Neural cell (in vitro differentiated cells): ENCODE results near the gene RASL10A. TPM values are rescaled to one million over a fixed set of nuclear protein-coding genes. Genes with fewer than 3 reads are reported as not detected.

Experiments used
- H2AFZ ChIP-seq: fragments of 200-600, 300-800 bp; sonication (generic), shearing (Covaris generic); 2 replicates; pipeline ENCODE4 v1.6.0; 2014; ENCODE audit warnings: low read depth, mild to moderate bottlenecking, antibody characterized with exemption, low read length, moderate library complexity
- H3F3A ChIP-seq: fragments of 200-600 bp; shearing (Covaris generic); 2 replicates; pipeline ENCODE4 v1.6.1; 2016; ENCODE audit warnings: mild to moderate bottlenecking, moderate library complexity, mixed read lengths, antibody characterized with exemption, low read length; ENCODE audit not compliant: insufficient read depth, poor library complexity, severe bottlenecking
- H3K27ac ChIP-seq: fragments of 200-600, 300-800 bp; sonication (generic), shearing (Covaris generic); 2 replicates; pipeline ENCODE4 v1.5.1; 2014; ENCODE audit warnings: mild to moderate bottlenecking, low read length, moderate library complexity
- H3K27me3 ChIP-seq: fragments of 300-800, 200-600 bp; sonication (generic), shearing (Covaris generic); 2 replicates; pipeline ENCODE4 v1.6.0; 2014; ENCODE audit warnings: mild to moderate bottlenecking, low read depth, low read length, moderate library complexity; ENCODE audit not compliant: insufficient read depth
- H3K36me3 ChIP-seq: fragments of 300-800, 200-600 bp; sonication (generic), shearing (Covaris generic); 2 replicates; pipeline ENCODE4 v1.5.1; 2014; ENCODE audit warnings: mild to moderate bottlenecking, antibody characterized with exemption, low read length, moderate library complexity; ENCODE audit not compliant: insufficient read depth
- H3K4me2 ChIP-seq: fragments of 300-800, 200-600 bp; sonication (generic), shearing (Covaris generic); 2 replicates; pipeline ENCODE4 v1.6.0; 2014; ENCODE audit warnings: mild to moderate bottlenecking, low read length
- H3K4me3 ChIP-seq: fragments of 300-800, 200-600 bp; sonication (generic), shearing (Covaris generic); 2 replicates; pipeline ENCODE4 v1.5.1; 2014; ENCODE audit warnings: mild to moderate bottlenecking, low read length, moderate library complexity
- H3K79me2 ChIP-seq: fragments of 200-600 bp; shearing (Covaris generic); replicated peaks from 2 replicates; pipeline ENCODE4 v1.6.0; 2014; ENCODE audit warnings: mild to moderate bottlenecking, low read length, moderate library complexity; ENCODE audit not compliant: insufficient read depth
- H3K9ac ChIP-seq: fragments of 300-800, 200-600 bp; sonication (generic), shearing (Covaris generic); 2 replicates; pipeline ENCODE4 v1.6.1; 2016; ENCODE audit warnings: mild to moderate bottlenecking, low read length, mixed read lengths
- H3K9me2 ChIP-seq: fragments of 200-600 bp; shearing (Covaris generic); 2 replicates; pipeline ENCODE4 v1.6.1; 2016; ENCODE audit warnings: mild to moderate bottlenecking, low read length, mixed read lengths; ENCODE audit not compliant: insufficient read depth
- H3K9me3 ChIP-seq: fragments of 200-600, 300-800 bp; sonication (generic), shearing (Covaris generic); 2 replicates; pipeline ENCODE4 v1.6.1; 2016; ENCODE audit warnings: mild to moderate bottlenecking, mixed run types, low read length, moderate library complexity, mixed read lengths
- H4K20me1 ChIP-seq: fragments of 200-600 bp; shearing (Covaris generic); 2 replicates; pipeline ENCODE4 v1.6.1; 2016; ENCODE audit warnings: mild to moderate bottlenecking, mixed run types; ENCODE audit not compliant: insufficient read depth
- EP300 ChIP-seq: fragments of 450-650 bp; conservative IDR thresholded peaks from 2 replicates; pipeline ENCODE4 v1.6.1; 2014; ENCODE audit warnings: antibody characterized with exemption, mild to moderate bottlenecking, moderate library complexity; ENCODE audit not compliant: poor library complexity, severe bottlenecking
- EZH2 ChIP-seq: fragments of 200-600, 300-800 bp; shearing (Covaris generic), sonication (generic); IDR thresholded peaks from 2 replicates; pipeline ENCODE4 v1.6.1; 2014; ENCODE audit warnings: antibody characterized with exemption, low read length, borderline replicate concordance, mild to moderate bottlenecking; ENCODE audit not compliant: insufficient read depth, poor library complexity, severe bottlenecking
- MXI1 ChIP-seq: fragments of 450-650 bp; conservative IDR thresholded peaks from 2 replicates; pipeline ENCODE4 v1.6.1; 2014; ENCODE audit warnings: antibody characterized with exemption, mild to moderate bottlenecking; ENCODE audit not compliant: poor library complexity, severe bottlenecking
- POLR2AphosphoS5 ChIP-seq: IDR thresholded peaks from 2 replicates; pipeline ENCODE4 v1.6.1; 2012
- RAD21 ChIP-seq: fragments of 450-650 bp; conservative IDR thresholded peaks from 2 replicates; pipeline ENCODE4 v1.6.1; 2014; ENCODE audit warnings: antibody characterized with exemption, mild to moderate bottlenecking, moderate library complexity
- REST ChIP-seq: IDR thresholded peaks from 2 replicates; pipeline ENCODE4 v1.6.1; 2012; ENCODE audit warnings: borderline replicate concordance
- SMC3 ChIP-seq: fragments of 450-650 bp; conservative IDR thresholded peaks from 2 replicates; pipeline ENCODE4 v1.6.1; 2014; ENCODE audit warnings: antibody characterized with exemption, mild to moderate bottlenecking, moderate library complexity; ENCODE audit not compliant: poor library complexity
- TAF1 ChIP-seq: IDR thresholded peaks from 2 replicates; pipeline ENCODE4 v1.6.1; 2012; ENCODE audit warnings: low read depth
- polyA plus RNA-seq: library from polyadenylated mRNA; depleted of rRNA; stranded (reverse); fragments of >200 nt; gene quantifications from 2 replicates; pipeline ENCODE4 v1.2.3, GENCODE V29; 2014
- TF ChIP-seq, protein P1 (sequence below): fragments of 450-650 bp; IDR thresholded peaks from 2 replicates; pipeline ENCODE4 v1.5.1; 2014; ENCODE audit warnings: antibody characterized with exemption, mild to moderate bottlenecking, moderate library complexity; ENCODE audit not compliant: poor library complexity, severe bottlenecking

The RASL10A gene
- polyA plus RNA-seq, 1 donor from 2014 or later, result 3.0 TPM

DNA sequence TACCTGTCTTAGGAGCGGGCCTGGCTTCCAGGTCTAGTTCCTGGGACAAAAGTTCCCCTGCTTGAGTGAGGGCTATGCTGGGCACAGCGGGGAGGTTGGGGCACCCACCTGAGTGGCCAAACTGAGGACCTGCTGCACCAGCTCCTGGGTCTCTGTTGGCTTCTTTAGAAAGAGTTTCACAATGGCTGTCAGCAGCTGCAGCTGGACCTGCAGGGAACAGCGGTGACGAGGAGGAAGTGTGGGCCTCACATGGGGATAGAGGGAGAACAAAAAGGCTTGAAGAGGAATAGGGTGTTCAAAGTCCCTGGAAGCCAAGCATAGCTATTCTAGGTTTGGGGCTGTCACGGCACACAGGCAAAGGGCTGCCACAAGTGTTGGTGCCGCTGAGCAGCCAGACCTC, 26.7 kb upstream of the RASL10A start:
- Histone ChIP-seq H3K9me2 (no peaks in the 10 kb centered on the region), H3K27me3 (no peaks in the 10 kb centered on the region), H3K4me2 (no peak overlapping the region), H3K9ac (no peak overlapping the region), H3K79me2 (no peaks in the 10 kb centered on the region), H3K27ac (no peak overlapping the region), H2AFZ (no peak overlapping the region), H3K9me3 (no peaks in the 10 kb centered on the region), H3K36me3 (no peaks in the 10 kb centered on the region), H3K4me3 (no peak overlapping the region), H3F3A (no peaks in the 10 kb centered on the region), H4K20me1 (no peaks in the 10 kb centered on the region)
- TF ChIP-seq EP300 (no peak), EZH2 (no peak), RAD21 (no peak), TAF1 (no peak), MXI1 (no peak), POLR2AphosphoS5 (no peak), SMC3 (no peak), REST (no peak)
- TF ChIP-seq, protein P1, sequence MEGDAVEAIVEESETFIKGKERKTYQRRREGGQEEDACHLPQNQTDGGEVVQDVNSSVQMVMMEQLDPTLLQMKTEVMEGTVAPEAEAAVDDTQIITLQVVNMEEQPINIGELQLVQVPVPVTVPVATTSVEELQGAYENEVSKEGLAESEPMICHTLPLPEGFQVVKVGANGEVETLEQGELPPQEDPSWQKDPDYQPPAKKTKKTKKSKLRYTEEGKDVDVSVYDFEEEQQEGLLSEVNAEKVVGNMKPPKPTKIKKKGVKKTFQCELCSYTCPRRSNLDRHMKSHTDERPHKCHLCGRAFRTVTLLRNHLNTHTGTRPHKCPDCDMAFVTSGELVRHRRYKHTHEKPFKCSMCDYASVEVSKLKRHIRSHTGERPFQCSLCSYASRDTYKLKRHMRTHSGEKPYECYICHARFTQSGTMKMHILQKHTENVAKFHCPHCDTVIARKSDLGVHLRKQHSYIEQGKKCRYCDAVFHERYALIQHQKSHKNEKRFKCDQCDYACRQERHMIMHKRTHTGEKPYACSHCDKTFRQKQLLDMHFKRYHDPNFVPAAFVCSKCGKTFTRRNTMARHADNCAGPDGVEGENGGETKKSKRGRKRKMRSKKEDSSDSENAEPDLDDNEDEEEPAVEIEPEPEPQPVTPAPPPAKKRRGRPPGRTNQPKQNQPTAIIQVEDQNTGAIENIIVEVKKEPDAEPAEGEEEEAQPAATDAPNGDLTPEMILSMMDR, result no peak

- H3K36me3 ChIP-seq, result no peaks in the 10 kb centered on the region
- H2AFZ ChIP-seq, result no peak overlapping the region
- H3K9me2 ChIP-seq, result no peaks in the 10 kb centered on the region
- no peaks in the 10 kb centered on the region for H4K20me1 ChIP-seq
- no peak overlapping the region for H3K9ac ChIP-seq
- no peaks in the 10 kb centered on the region for H3F3A ChIP-seq
- H3K27me3 ChIP-seq, result no peaks in the 10 kb centered on the region
- no peaks in the 10 kb centered on the region for H3K79me2 ChIP-seq
- H3K4me3 ChIP-seq, result no peak overlapping the region
- TF ChIP-seq, protein P1, result no peak
- TF ChIP-seq TAF1, result no peak
- TF ChIP-seq RAD21, result no peak
- TF ChIP-seq POLR2AphosphoS5, result no peak
- TF ChIP-seq MXI1, result no peak
- TF ChIP-seq REST, result no peak
- no peak for TF ChIP-seq EP300
- H3K27ac ChIP-seq, result no peak overlapping the region
- H3K9me3 ChIP-seq, result no peaks in the 10 kb centered on the region
- no peak overlapping the region for H3K4me2 ChIP-seq
Observed at GRCh38 chr22:29341849-29342127, 26.3 kb upstream of the RASL10A start.
